Stimulated activated CD8-positive, alpha-beta memory T cell treated with anti-CD3 and anti-CD28 coated beads, Interleukin-4, amount 100 ng/mL, for 4 hours (primary cell): ENCODE measurements around the gene DNAJC6.
"Not testable (repeated sequence)": the region's sequence is repeated elsewhere in the genome, so short reads cannot be mapped to it uniquely, and the experiment has no call there.

Experiments used
- DNase-seq, 2 donors: peaks; one replicate each; pipeline ENCODE4 v3.0.0-alpha.2; 2020; ENCODE audit warnings: low read depth in 2 of 2, low spot score in 1 of 2

DNAJC6 gene

DNA sequence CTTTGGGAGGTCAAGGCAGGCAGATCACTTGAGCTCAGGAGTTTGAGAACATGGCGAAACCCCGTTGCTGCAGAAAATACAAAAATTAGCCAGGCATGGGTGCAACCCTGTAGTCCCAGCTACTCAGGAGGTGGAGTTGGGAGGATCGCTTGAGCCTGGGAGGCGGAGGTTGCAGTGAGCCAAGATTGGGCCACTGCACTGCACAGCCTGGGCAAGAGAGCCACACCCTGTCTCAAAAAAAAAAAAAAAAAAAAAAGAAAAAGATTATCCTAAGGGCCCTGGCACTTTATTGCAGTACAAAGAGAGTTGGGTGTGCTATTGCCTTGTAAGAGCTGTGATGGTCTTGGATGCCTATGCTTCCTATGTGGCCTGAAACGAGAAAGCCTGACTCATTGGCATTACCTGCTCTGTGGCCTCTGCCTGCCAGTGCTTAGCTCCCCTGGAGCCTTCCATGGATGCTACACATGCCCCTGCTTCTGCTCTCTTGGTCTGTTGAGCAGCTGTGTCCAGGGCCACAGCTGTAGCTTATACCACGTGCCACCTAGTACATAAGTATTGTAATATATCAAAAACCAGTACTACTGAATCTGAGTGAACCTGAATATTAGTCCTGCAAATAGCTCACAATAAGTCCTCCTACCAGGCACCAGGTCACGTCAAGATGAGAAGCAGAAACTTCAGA, 45.8 kb downstream of the DNAJC6 start:
- DNase-seq = no peak

DNA sequence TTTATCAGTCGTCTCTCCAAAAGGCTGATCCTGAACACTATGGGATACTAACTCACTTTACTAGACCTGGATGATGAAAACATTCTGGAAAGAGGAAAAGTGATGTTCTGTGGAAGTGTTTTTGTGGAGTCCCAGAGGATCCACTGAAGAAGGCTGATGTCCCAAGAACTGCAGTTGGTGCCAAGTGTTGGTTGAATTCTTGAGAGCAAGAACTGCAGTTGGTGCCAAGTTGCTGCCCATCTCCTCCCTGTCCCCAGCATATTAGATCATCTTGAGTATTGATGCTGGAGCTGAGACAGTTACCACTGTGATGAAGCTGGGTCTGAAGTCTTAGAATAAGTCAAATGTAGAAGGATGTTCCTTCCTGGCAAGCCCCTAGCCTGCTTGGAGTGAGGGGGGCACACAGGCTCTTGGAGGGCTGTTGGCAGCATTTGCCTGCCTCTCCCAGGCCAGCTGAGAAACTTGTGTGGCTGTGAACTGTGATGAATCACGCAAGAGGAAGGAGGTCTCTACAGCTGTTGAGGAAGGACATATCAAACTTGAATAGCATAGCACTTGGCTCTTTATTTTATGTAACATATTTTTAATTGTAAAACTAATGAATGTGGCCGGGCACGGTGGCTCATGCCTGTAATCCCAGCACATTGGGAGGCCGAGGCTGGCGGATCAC, 48.1 kb downstream of the DNAJC6 start:
- no peak for DNase-seq

DNA sequence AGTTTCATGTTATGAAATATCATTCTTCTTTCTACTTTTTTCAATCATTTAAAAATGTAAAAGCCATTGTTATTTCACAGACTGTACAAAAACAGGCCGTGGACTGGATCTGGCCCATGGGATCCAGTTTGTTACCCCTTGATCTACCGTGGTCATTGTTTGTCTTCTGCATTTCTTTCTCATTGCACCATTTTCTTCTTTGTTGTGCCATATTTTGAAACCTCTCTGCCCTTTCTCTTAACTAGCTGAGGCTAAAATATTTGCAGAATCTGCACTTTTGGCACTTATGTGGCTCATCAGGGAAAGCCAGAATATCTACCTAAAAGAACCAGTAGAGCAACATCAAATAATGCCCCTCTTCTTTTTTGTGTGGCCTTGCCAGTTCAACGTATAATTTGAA, 50.5 kb downstream of the DNAJC6 start:
- no peak for DNase-seq

DNA sequence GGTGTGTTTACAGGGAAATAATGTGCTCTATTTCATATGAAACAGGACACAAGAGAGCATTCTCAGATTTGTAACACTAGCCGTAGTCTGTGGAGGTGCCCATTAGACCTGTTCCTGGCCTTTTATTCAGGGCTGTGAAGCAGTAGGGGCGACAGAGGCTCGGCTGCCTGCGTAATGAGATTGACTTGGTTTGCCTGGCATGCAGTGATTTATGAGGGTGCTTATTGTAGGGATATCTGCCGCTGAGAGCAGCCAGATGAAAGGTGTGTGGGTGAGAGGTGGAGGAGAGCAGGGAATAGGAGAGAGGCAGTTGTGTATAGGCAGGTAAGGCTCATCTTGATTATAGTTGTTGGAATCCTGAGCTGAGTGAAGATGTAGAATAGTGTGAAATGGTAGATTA, 51.3 kb downstream of the DNAJC6 start:
- no peak for DNase-seq

DNA sequence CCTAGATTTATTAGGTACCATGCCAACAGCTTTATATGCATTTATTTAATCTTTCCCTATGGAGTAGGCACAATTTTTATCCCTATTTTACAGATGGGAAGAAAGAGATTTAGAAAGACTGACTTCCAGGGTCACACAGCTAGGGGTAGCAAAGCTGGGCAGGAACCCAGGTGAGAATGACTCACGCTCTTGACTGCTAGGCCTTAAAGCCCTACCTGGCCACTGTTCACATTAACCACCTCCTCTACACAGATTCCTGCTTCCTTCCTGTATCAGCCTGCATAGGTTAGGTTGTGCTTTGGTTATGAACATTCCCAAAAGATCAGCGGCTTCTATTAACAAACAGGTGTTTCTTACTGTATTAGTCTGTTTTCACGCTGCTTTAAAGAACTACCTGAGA, 53.2 kb downstream of the DNAJC6 start:
- no peak for DNase-seq

DNA sequence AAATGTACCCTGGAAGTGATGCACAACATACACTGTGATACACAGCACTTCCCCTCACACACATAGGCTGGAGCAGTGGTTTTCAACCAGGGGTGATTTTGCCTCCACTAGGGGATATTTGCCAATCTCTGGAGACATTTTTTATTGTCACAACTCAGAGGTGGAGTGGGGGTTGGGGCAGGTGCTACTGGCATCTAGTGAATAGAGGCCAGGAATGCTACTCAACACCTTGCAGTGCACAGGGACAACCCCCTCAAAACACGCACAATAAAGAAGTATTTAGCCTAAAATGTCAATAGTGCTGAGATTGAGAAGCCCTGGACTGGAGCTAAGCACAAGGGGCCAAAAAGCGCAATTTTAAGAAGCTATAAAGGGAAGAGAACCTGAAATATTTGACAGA, 54.1 kb downstream of the DNAJC6 start:
- DNase-seq = no peak

DNA sequence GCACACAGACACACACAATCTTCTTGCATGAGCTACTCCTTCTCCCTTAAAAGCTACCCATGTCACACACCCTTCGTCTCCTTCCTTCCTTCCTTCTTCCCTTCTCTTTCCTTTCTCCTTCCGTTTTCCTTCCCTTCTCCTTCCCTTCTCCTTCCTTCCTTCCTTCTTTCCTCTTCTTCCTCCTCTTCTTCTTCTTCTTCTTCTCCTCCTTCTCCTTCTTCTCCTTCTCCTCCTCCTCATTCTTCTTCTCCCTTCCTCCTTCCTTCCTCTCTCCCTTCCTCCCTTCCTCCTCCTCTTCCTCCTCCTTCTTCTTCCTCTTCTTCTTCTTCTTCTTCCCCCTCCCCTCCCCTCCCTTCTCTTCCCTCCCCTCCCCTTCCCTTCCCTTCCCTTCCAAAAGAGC, 59.1 kb downstream of the DNAJC6 start:
- DNase-seq = no peak

DNA sequence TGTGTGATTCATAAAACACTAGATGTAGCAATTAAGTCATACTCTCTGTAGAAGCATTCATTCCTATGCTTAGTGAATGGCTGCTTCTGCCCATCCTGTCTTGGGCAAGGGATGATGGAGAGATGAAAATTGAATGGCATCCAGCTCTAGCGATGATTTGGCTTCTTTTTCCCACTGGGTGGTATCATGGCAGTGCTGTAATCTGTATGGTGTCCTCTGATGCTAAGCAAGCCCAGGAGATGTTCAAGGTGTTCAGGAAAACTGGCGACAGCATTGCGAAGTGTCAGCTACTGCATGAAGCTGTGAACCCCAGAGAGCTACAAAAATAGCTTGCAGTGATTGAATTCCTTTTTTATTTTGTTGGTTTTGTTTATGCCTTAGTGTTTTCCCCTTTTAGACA, 62.2 kb downstream of the DNAJC6 start:
- DNase-seq = no peak

DNA sequence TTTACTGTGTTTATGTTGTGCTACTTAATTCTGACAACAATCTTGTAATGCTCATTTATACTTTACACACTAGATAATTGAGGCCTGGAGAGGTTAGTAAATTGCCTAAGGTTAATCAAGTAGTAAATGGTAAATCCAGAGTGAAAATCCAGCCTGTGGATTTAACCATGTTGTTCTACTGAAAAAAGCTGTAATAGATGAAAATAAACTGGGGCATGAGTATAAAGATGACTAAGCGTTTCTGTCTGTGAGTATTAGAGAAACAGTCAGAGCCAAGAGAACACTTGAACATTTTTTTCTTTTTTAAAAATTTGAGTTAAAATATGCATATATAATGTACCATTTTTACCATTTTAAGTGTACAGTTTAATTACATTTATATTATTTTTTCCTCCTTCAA, 63.2 kb downstream of the DNAJC6 start:
- DNase-seq = no peak

DNA sequence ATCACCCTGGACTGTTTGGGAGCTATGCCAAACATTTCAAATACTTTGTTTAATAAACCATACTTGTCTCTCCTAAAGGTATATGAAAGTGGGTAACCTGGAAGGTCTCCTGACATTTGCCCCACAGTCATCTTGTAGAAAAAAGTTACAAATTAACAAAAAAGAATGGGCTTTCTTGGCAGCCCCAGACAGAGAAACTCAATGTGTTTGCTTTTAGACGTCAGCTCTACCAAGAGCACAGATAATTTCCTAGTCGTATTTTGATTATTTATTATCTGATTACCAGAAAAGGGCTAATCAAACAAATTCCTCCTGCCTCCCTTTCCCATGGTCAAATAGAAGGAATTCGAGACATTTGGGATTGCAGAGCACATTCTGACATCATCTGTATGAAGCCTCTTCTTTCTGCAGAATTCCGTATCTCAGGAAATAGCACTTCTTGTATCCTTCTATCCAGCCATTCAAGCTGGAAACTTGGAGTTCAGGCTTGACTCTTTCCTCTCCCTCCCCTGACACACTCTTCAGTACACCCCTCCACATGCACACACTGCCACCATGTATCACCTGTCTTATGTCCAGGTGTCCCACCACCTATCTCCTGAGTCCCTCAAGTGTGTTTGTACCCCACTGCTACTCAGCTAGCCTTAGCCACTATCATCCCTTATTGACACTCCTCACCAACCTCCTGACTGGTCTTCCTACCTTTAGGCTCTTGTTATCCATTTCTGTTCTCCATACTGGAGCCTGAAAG, 68.3 kb downstream of the DNAJC6 start:
- no peak for DNase-seq

DNA sequence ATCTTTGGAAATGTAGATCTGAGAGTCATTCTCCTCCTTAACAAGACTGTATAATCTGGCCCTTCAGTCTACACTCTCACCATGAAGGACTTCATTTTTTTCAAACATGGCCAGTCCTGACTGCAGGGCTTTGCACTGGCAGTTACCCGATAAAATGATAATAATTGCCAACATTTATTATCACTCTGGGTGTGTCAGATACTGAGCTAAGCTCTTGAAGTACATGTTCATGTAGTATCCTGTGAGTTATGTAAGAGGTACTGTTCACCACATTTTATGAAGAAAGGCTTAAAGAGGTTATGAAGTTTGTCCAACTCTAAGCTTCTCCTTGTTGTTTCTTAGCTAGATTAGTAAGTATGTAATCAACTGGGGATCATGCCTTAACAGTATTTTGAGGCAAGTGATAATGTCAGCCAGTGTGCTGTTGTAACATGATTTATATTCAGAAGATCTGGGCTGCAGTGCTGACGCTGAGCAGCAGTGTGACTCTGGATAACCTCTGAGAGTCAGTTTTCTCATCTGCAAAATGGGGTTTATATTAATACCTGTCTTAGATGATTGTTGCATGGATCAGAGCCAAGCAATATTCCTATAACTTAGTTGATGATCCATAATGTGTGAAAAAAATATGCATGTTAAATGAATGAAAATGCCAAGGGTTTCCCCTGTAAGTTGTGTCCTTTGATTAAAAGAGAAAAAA, 69.1 kb downstream of the DNAJC6 start:
- DNase-seq = no peak

DNA sequence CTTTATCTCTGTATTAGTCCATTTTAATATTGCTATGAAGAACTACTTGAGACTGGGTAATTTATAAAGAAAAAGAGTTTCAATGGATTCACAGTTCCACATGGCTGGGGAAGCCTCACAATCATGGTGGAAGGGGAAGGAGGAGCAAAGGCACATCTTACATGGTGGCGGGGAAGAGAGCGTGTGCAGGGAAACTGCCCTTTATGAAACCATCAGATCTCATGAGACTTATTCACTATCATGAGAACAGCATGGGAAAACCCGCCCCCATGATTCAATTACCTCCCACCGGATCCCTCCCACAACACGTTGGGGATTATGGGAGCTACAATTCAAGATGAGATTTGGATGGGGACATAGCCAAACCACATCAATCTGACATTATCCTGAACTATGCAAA, 75.1 kb downstream of the DNAJC6 start:
- not testable (repeated sequence) for DNase-seq

DNA sequence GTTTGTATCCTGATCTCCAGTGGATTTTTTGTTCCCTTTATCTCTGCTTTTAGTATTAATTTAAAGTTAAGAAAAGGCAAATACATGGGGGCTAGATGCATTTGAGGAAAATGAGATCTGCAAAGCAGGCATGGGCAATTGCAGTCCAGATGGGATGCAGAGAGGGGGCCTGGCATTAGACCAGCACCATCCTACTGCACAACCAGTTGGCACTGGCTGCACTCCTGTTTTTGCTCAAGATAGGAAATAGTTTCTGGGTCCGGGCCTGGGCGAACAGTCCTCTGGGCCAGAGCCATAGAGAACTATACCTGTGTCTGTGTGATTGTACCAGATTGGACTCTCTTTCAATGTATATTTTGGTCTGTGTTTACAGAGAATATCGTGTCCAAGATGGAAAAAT, 77.1 kb downstream of the DNAJC6 start:
- no peak for DNase-seq

DNA sequence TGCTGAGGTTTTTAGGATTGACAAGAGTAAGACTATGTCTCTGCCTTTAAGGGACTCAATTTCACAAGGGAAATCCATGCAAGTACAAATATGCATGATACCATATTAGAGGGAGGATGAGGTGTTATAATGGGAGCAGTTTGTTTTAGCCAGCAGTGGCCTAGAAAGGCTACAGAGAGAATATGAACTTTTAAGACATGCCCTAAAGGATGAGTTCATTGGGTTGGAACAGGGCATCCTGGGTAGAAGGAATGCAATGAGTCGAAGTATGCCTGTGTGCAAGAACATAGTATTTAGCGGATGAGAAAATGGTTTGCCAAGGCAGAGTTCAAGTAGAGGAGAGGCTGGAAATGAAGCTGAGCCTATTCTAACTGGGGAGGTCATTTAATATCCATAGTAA, 78.5 kb downstream of the DNAJC6 start:
- DNase-seq = no peak

DNA sequence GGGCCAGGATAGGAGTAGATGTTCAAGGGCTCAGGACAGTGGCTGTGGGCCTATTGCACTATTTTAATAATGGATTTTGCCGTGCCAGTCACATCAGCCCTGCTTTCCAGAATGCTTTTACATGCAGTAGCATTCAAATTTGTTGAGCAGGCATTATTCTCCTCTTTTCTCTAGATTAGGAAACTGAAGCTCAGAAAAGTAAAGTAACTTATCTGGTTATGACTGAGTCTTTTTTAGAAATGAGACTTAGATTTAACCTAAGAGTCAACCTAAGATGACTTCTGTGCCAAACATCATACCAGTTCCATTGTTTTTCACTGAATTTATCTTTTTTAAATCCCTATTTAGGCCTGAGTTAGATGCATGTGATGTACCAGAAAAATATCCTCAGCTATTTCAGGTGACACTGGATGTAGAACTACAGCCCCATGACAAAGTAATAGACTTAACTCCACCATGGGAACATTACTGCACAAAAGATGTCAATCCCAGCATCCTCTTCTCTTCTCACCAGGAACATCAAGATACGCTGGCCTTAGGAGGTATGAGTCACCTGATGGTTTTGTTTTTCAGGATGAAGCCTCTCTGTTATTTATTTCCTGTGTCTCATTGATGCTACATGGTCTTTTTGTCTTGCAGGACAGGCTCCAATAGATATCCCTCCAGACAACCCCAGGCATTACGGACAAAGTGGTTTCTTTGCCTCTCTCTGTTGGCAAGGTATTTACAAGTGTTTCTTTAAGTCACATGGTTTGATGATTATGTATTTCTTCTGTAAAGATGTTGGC, 79.8 kb downstream of the DNAJC6 start:
- DNase-seq = no peak

DNA sequence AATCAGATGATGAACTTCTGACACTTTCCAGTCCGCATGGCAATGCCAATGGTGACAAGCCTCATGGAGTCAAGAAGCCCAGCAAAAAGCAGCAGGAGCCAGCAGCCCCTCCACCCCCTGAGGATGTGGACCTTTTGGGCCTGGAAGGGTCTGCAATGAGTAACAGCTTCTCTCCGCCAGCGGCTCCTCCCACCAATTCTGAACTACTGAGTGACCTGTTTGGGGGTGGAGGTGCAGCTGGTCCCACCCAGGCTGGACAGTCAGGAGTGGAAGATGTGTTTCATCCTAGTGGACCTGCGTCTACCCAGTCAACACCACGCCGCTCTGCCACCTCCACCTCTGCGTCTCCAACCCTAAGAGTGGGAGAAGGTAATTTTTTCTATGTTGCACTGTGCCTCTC, 83.2 kb downstream of the DNAJC6 start:
- DNase-seq = no peak

DNA sequence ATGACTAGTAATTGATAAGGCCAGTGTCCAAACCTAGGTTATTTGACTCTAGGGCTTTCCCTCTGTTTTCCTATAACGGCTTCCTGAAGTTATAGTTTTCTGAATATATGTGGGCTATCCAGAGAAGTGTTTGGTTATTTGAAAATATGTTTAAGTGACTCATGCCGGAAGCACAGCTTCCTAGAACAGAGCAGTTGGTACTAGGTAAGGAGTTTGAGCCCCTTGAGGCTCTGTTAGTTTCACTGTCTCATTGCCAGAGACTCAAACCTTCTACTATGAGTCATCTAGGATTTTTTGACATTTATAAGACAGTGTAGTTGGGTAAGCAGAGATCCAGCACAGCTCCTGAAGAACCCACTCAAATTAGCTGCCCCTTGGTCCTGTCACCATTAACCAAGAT, 84.0 kb downstream of the DNAJC6 start:
- DNase-seq = no peak

DNA sequence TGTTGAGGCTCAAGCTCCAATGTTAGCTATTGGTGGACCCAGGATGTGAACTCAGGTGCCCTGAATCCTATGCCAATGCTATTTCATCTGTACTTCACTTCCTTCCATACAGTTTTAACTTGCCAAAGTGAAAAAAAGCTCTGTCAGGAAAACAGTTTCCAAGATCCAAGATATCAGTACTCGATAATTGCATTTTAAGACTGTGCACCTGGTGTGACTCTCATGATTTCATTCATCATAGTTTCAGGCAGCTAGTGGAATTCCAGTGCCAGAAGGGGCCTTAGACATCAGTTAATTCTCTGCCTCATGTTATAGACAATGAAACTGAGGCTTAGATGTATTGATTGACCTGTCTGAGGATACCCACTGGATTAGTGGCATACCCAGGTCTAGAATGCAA, 84.6 kb downstream of the DNAJC6 start:
- no peak for DNase-seq

DNA sequence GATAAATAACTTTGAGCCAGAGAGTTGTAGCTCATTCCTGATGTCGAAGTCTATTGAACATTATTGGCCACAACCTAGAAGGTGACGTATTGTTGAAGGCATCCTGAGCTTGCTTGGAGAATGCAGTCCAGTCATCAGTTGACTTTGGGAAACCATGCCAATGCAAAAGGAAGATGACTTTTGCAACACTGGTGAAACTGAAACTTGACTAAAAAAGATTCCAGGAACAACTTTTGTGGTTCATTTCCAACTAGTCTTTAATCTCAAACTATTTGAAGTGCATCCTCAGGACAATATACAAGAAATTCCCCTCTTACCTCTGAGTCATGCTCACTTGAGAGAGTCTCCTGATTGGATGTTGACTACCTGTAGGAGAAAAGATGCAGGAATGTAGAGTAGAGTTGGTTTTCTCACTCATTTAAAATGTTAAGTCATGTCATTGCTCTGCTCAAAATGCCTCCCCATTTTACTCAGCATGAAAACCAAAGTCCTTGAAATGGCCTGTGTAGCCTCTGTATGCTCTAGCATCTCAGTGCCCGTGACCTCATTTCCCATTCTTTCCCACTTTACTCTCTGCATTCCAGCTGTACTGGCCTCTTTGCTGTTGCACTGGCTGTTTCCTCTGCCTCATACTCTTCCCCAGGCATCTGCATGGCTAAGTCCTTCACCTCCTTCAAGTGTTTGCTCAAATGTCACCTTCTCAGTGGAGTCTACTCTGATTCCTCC, 86.7 kb downstream of the DNAJC6 start:
- DNase-seq = no peak

DNA sequence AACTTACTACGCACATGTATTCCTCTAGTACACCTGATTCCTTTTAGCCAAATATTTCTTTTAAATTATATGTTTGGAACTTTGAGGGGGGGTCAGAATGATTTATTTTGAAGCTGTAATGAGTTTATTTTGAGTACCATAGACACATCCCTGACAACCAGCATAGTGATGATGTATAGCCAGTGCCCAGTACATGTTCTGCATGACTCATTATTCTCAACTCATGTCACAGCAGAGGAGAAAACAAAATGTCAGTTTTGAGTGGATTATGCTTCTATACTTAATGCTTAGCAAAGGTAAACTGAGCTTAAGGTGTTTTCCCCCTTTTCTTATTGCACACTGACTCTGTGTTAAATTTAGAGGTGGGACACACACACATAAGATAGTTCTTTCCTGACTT, 88.7 kb downstream of the DNAJC6 start:
- no peak for DNase-seq
